ENCODE measurements around the gene PRXL2C. TPM values are rescaled to one million over a fixed set of nuclear protein-coding genes. Genes with fewer than 3 reads are reported as not detected.
"Not testable (repeated sequence)": the region's sequence is repeated elsewhere in the genome, so short reads cannot be mapped to it uniquely, and the experiment has no call there.

PRXL2C gene
- total and polyA plus RNA-seq, 2 donors (not counting 1 experiment from before 2014, with no cell fraction given): 10.9 to 16.1 TPM

GRCh38 chr9:96666653-96667362 lies 11.7 kb upstream of the PRXL2C start:
- ATAC-seq (ENCODE audit: low read depth) (peak; percentile 36), DNase-seq (peak; percentile 58)
- H3K27me3 Mint-ChIP-seq; H3K9me3 Mint-ChIP-seq (ENCODE audit: insufficient read depth); H3K4me3 ChIP-seq (ENCODE audit: control extremely low read depth in 1 of 5, extremely low read depth in 1 of 5, insufficient read depth in 1 of 5, low read depth in 2 of 5, low read length in 4 of 5); H3K4me1 Mint-ChIP-seq; H3K36me3 ChIP-seq (replicated peaks in 1 of 2; ENCODE audit: control extremely low read depth in 1 of 2, control insufficient read depth in 1 of 2, extremely low read depth in 1 of 2, insufficient read depth in 2 of 2, low read length in 1 of 2); H3K9me3 ChIP-seq (ENCODE audit: control extremely low read depth in 1 of 3, control insufficient read depth in 2 of 3, insufficient read depth in 1 of 3, low read length in 2 of 3); H4K20me1 ChIP-seq (ENCODE audit: control insufficient read depth, insufficient read depth, low read length, poor library complexity, severe bottlenecking); H3K4me1 ChIP-seq (ENCODE audit: control insufficient read depth in 2 of 2, insufficient read depth in 2 of 2, low read length in 2 of 2); H3K4me2 ChIP-seq (replicated peaks; ENCODE audit: low read depth, low read length, poor library complexity, severe bottlenecking); H2AFZ ChIP-seq (ENCODE audit: insufficient read depth, low read depth, low read length, poor library complexity, severe bottlenecking); H3K9ac ChIP-seq (ENCODE audit: low read length); H3K27ac Mint-ChIP-seq; H3K27ac ChIP-seq (ENCODE audit: low read length in 2 of 2); H3K79me2 ChIP-seq (ENCODE audit: control insufficient read depth, insufficient read depth, low read length); H3K27me3 ChIP-seq (replicated peaks in 1 of 4; ENCODE audit: control extremely low read depth in 1 of 4, control insufficient read depth in 3 of 4, insufficient read depth in 4 of 4, low read length in 3 of 4); H3K4me3 Mint-ChIP-seq; POLR2A ChIA-PET: not testable (repeated sequence)
- intact Hi-C loops (cut with micrococcal nuclease): loop anchor here (1.0 kb wide), 1 partner anchor 340 kb away; no protein-coding TSS in a partner anchor
- TF ChIP-seq, protein P1, sequence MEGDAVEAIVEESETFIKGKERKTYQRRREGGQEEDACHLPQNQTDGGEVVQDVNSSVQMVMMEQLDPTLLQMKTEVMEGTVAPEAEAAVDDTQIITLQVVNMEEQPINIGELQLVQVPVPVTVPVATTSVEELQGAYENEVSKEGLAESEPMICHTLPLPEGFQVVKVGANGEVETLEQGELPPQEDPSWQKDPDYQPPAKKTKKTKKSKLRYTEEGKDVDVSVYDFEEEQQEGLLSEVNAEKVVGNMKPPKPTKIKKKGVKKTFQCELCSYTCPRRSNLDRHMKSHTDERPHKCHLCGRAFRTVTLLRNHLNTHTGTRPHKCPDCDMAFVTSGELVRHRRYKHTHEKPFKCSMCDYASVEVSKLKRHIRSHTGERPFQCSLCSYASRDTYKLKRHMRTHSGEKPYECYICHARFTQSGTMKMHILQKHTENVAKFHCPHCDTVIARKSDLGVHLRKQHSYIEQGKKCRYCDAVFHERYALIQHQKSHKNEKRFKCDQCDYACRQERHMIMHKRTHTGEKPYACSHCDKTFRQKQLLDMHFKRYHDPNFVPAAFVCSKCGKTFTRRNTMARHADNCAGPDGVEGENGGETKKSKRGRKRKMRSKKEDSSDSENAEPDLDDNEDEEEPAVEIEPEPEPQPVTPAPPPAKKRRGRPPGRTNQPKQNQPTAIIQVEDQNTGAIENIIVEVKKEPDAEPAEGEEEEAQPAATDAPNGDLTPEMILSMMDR (IDR thresholded peaks at IDR 0.05): peak; percentile 65
- CTCF ChIA-PET: interaction anchor here (0.7 to 3.6 kb wide), 12 partner anchors 13 to 435 kb away, joined by 3 to 61 read pairs (median 3); no protein-coding TSS in a partner anchor
- WGBS (ENCODE audit: insufficient coverage): 89% methylated on average over 10 of the region's 15 CpGs

- ATAC-seq (ENCODE audit: low read depth): no peak
- ChIA-PET CTCF (interaction anchor here (0.5 to 3.6 kb wide), 5 partner anchors 13 to 434 kb away, joined by 3 to 61 read pairs (median 3); no protein-coding TSS in a partner anchor), POLR2A (no interaction called here)
- 94% methylated on average over 3 of the region's 6 CpGs for WGBS (ENCODE audit: insufficient coverage)
- Histone ChIP-seq H3K4me2 (replicated peaks; ENCODE audit: low read depth, low read length, poor library complexity, severe bottlenecking) (no peak overlapping the region), H3K79me2 (ENCODE audit: control insufficient read depth, insufficient read depth, low read length) (no peaks in the 10 kb centered on the region), H3K27ac (ENCODE audit: low read length in 2 of 2) (no peak overlapping the region), H3K9me3 (ENCODE audit: control extremely low read depth in 1 of 3, control insufficient read depth in 2 of 3, insufficient read depth in 1 of 3, low read length in 2 of 3) (no peaks in the 10 kb centered on the region), H3K36me3 (replicated peaks in 1 of 2; ENCODE audit: control extremely low read depth in 1 of 2, control insufficient read depth in 1 of 2, extremely low read depth in 1 of 2, insufficient read depth in 2 of 2, low read length in 1 of 2) (no peaks in the 10 kb centered on the region), H4K20me1 (ENCODE audit: control insufficient read depth, insufficient read depth, low read length, poor library complexity, severe bottlenecking) (no peaks in the 10 kb centered on the region), H2AFZ (ENCODE audit: insufficient read depth, low read depth, low read length, poor library complexity, severe bottlenecking) (no peak overlapping the region), H3K27me3 (replicated peaks in 1 of 4; ENCODE audit: control extremely low read depth in 1 of 4, control insufficient read depth in 3 of 4, insufficient read depth in 4 of 4, low read length in 3 of 4) (peaks cover 0 to 3% (median 0%) of the 10 kb centered on the region in 4 experiments), H3K9ac (ENCODE audit: low read length) (no peak overlapping the region), H3K4me3 (ENCODE audit: control extremely low read depth in 1 of 5, extremely low read depth in 1 of 5, insufficient read depth in 1 of 5, low read depth in 2 of 5, low read length in 4 of 5) (no peak overlapping the region), H3K4me1 (ENCODE audit: control insufficient read depth in 2 of 2, insufficient read depth in 2 of 2, low read length in 2 of 2) (peaks cover 0 to 2% of the 10 kb centered on the region in 2 donors)
- Mint-ChIP-seq H3K4me3 (no peak overlapping the region), H3K27ac (no peak overlapping the region), H3K27me3 (peaks cover 8% of the 10 kb centered on the region), H3K9me3 (ENCODE audit: insufficient read depth) (no peaks in the 10 kb centered on the region), H3K4me1 (peaks cover under 1% of the 10 kb centered on the region)
- intact Hi-C loops (cut with micrococcal nuclease): loop anchor here (1.0 kb wide), 1 partner anchor 338 kb away; no protein-coding TSS in a partner anchor
- TF ChIP-seq, protein P1 (IDR thresholded peaks at IDR 0.05): no peak
- no peak for TF ChIP-seq EZH2 (IDR thresholded peaks at IDR 0.05; ENCODE audit: borderline replicate concordance, insufficient read depth, low read depth, low read length, poor library complexity, severe bottlenecking)
- no peak for DNase-seq
Measured at GRCh38 chr9:96665789-96666188, 10.7 kb upstream of the PRXL2C start.

Data from B cell (primary cell).